ENCODE results near the gene TMUB2. TPM values are rescaled to one million over a fixed set of nuclear protein-coding genes. Genes with fewer than 3 reads are reported as not detected.
A peak's percentile ranks its signal among the peaks of the same experiment; 100 is the strongest.

The TMUB2 gene
- total RNA-seq, 1 donor from 2014 or later: 39.5 TPM

DNA sequence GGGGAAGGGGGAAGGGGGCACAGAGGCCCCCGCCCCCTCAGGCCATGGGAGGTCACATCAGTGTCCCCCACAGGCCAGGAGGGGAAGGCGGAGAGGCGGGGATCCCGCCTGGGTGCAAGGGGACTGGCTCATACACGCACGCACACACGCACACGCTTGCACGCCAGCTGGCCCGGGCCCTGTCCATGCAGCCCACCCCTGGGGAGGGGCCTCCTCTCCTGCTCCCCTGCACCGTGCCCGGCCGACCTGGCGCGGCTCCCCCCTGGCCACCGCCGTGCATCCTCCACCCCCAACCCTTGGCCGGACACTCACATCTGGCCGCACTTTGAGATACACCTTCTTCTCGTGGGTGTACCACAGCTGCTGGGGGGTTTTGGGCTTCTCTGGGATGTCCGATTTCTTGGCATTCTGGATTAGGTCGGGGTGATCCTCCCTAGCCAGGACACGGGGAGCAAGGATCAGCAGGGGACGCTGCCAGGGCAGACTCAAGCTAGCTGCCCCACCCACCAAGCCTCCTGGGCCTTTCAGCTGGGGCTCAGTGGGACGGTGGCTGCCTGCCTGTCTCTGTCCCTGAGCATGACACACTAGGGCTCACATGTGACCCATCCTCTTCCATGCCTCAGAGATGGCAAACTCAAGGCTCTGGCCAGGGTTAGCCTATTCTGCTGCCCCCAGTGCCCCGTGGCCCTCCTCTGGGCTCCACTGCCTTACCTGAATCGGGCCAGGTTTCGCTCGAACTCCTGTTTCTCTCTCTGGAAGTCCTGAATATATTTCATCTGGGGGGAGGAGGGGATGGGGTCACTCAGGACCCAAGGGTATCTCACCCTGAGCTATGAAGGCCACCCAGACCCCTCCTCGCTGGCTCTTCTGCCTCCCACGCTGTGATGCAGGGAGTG, 26.0 kb downstream of the TMUB2 start:
- H3K4me1 Mint-ChIP-seq (ENCODE audit: unreplicated experiment): peaks cover 11% of the 10 kb centered on the region

DNA sequence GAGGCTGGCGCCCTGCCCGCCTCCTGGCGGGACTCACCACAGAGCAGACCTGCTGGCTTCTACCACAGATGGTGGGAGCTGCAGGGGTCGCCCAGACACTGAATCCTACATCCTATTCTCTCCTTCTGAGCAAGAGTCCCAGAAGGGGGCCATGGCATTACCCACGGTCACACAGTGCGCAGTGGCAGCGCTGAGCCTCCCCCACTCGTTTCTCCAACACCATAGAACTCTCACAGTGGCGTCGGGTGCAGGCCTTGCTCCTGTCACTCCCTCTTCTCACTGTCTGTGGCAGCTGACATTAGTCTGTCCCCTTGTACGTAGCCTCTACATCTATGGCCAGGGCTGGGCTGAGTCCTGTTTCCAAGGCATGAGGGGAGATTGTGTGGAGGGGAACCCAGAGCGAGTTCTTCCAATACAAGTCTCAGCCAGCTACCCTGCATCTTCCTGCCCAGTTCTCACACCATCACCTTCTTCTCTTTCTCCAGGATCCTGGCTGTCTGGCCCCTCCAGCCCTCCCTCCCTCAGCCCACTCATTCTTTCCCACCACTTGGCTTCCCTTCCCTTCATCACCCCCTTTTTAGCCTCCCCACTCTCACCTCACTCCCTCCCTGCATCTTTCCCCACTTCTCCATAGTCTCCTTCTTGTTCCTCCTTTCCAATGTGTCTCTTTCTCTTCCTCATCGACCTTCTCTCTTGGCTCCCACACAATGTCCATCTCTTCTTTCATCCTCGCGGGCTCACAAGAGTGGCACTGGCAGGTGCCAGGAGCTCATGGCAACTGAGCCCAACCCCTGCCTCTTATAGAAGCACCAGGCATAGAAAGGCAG, 26.8 kb downstream of the TMUB2 start:
- Mint-ChIP-seq H3K9me3 (no peaks in the 10 kb centered on the region), H3K36me3 (peaks cover 17% of the 10 kb centered on the region), H3K4me1 (ENCODE audit: unreplicated experiment) (peaks cover 13% of the 10 kb centered on the region), H3K4me3 (no peak overlapping the region), H3K27ac (peak overlapping the region; percentile 43), H3K27me3 (no peaks in the 10 kb centered on the region)
- no peak for DNase-seq (ENCODE audit: extremely low spot score, unreplicated experiment)
- TF ChIP-seq, protein P1, sequence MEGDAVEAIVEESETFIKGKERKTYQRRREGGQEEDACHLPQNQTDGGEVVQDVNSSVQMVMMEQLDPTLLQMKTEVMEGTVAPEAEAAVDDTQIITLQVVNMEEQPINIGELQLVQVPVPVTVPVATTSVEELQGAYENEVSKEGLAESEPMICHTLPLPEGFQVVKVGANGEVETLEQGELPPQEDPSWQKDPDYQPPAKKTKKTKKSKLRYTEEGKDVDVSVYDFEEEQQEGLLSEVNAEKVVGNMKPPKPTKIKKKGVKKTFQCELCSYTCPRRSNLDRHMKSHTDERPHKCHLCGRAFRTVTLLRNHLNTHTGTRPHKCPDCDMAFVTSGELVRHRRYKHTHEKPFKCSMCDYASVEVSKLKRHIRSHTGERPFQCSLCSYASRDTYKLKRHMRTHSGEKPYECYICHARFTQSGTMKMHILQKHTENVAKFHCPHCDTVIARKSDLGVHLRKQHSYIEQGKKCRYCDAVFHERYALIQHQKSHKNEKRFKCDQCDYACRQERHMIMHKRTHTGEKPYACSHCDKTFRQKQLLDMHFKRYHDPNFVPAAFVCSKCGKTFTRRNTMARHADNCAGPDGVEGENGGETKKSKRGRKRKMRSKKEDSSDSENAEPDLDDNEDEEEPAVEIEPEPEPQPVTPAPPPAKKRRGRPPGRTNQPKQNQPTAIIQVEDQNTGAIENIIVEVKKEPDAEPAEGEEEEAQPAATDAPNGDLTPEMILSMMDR (conservative IDR thresholded peaks at IDR 0.05): no peak

More for the DNA sequence above, 26.0 kb downstream of the TMUB2 start:
- H3K36me3 Mint-ChIP-seq: peaks cover 23% of the 10 kb centered on the region
- TF ChIP-seq, protein P1 (conservative IDR thresholded peaks at IDR 0.05): no peak
- no peak overlapping the region for H3K4me3 Mint-ChIP-seq
- H3K9me3 Mint-ChIP-seq: no peaks in the 10 kb centered on the region
- DNase-seq (ENCODE audit: extremely low spot score, unreplicated experiment): no peak
- no peaks in the 10 kb centered on the region for H3K27me3 Mint-ChIP-seq
- H3K27ac Mint-ChIP-seq: peak overlapping the region; percentile 43

DNA sequence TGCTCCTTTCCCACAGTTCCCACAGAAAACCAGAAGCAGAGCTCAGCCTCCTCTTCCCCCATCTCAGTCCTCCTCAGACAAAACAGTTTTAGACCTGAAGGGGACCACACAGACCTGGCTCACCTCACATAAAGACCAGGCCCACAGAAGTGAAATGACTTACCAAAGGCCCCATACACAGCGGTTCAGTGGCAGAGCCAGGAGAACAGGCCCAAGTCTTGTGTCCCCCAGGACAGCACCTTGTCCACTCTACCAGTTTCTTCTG, 27.4 kb downstream of the TMUB2 start:
- H3K4me3 Mint-ChIP-seq: no peak overlapping the region
- no peak overlapping the region for H3K27ac Mint-ChIP-seq

DNA sequence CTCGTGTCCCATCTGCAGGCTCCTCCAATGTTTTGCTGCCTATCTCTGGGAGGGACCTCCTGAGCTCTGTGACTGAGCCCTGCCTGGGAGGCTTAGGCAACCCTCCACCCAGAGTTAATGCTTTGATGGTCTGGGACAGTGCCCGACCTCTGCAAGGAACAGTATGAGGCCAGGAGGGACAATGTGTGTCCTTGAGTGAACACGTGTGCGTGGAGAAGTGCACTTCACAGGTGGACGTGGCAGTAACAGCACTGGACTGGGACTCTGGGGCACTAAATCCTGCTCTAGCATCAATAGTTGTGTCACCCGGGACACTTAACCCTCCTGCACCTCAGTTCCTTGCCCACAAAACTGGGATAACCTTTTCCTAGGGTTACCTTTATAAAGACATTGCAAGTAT, 28.1 kb downstream of the TMUB2 start:
- Mint-ChIP-seq H3K27ac (peak overlapping the region; percentile 26), H3K4me3 (peak overlapping the region; percentile 59), H3K27me3 (no peaks in the 10 kb centered on the region), H3K4me1 (ENCODE audit: unreplicated experiment) (peaks cover 13% of the 10 kb centered on the region), H3K9me3 (no peaks in the 10 kb centered on the region), H3K36me3 (peaks cover 15% of the 10 kb centered on the region)
- TF ChIP-seq, protein P1 (conservative IDR thresholded peaks at IDR 0.05): no peak
- DNase-seq (ENCODE audit: extremely low spot score, unreplicated experiment): no peak

More for the DNA sequence above, 27.4 kb downstream of the TMUB2 start:
- Mint-ChIP-seq H3K4me1 (ENCODE audit: unreplicated experiment) (peaks cover 13% of the 10 kb centered on the region), H3K36me3 (peaks cover 15% of the 10 kb centered on the region), H3K9me3 (no peaks in the 10 kb centered on the region), H3K27me3 (no peaks in the 10 kb centered on the region)
- TF ChIP-seq, protein P1 (conservative IDR thresholded peaks at IDR 0.05): no peak
- DNase-seq (ENCODE audit: extremely low spot score, unreplicated experiment): no peak

DNA sequence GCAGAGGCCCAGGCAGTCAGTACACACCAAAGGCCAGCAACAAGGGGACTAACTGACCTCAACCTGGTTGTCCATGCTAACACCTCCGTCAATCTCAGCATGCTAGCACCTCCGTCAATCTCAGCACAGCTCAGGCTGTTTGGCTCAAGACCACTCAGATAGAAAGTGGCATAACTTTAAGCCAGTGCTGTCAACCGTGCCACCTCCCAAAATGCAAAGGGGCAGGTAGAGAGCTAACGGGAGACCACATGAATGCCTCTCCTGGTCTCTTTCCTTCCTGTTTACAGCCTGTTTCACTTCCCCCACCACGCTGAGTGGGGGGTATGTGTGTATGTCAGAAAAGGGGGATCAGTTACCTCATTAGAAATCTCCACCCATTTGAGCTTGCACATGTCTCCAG, 29.4 kb downstream of the TMUB2 start:
- Mint-ChIP-seq H3K4me3 (no peak overlapping the region), H3K9me3 (no peaks in the 10 kb centered on the region), H3K4me1 (ENCODE audit: unreplicated experiment) (peaks cover 13% of the 10 kb centered on the region), H3K36me3 (peaks cover 15% of the 10 kb centered on the region), H3K27ac (no peak overlapping the region), H3K27me3 (no peaks in the 10 kb centered on the region)
- TF ChIP-seq, protein P1 (conservative IDR thresholded peaks at IDR 0.05): no peak
- no peak for DNase-seq (ENCODE audit: extremely low spot score, unreplicated experiment)
